Cardiac fibroblast (primary cell): Measurements from ENCODE around the gene MACROD2.

Experiments used
- DNase-seq, 2 donors: peaks; one replicate each; pipeline versions ENCODE4 v3.0.0 to v3.0.0-alpha.2; 2010; ENCODE audit warnings: low read depth in 2 of 2
- H3K4me3 ChIP-seq, 2 donors: replicated peaks in 1 of 2; 1 replicate in 1 of 2; 2 replicates in 1 of 2; pipeline ENCODE4 v1.5.1; 2011; ENCODE audit warnings: low read depth in 2 of 2, low read length in 2 of 2, mild to moderate bottlenecking in 2 of 2, moderate library complexity in 1 of 2
- TF ChIP-seq, protein P1 (sequence below): IDR thresholded peaks from one replicate; pipeline ENCODE4 v1.5.1; 2011; ENCODE audit warnings: low read depth, mild to moderate bottlenecking, low read length, inconsistent platforms

Gene MACROD2

DNA sequence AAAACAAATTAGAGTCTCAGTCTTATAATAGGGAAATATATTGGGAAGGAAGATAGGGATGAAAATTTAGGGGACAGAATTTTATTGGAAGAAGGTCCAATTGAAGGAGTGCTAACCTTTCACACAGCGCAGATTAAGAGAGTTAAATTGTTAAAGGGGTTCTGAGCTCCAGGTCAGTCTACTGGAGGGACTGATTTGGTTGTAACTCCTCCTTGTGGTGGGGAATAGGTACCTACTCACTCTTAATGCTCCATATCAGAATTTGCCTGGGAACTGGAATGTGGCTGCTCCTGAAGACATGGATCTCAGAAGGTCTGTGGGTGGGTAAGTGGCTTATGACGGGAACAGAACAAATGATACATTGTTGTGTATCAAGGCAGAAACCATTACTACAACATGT, 198.6 kb downstream of the MACROD2 start:
- no peak for DNase-seq
- no peak overlapping the region for H3K4me3 ChIP-seq
- TF ChIP-seq, protein P1, sequence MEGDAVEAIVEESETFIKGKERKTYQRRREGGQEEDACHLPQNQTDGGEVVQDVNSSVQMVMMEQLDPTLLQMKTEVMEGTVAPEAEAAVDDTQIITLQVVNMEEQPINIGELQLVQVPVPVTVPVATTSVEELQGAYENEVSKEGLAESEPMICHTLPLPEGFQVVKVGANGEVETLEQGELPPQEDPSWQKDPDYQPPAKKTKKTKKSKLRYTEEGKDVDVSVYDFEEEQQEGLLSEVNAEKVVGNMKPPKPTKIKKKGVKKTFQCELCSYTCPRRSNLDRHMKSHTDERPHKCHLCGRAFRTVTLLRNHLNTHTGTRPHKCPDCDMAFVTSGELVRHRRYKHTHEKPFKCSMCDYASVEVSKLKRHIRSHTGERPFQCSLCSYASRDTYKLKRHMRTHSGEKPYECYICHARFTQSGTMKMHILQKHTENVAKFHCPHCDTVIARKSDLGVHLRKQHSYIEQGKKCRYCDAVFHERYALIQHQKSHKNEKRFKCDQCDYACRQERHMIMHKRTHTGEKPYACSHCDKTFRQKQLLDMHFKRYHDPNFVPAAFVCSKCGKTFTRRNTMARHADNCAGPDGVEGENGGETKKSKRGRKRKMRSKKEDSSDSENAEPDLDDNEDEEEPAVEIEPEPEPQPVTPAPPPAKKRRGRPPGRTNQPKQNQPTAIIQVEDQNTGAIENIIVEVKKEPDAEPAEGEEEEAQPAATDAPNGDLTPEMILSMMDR = no peak

DNA sequence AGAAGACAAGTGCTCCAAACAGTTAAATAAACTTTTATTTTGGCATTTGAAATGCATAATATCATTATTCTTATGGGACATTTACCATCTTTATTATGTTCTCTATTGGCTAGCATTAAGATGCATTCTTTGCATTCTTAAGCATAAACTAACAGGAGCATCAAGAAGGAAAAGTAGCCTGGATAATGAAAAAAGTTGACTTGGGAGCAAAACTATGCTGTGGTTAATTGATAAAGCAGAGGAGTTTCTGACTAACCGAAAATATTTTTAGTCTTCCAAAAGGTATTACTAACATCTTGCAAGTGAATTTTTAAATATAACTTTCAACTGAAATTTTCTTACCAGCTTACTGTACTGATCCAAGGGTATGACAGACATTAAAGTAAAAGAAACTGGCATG, 201.8 kb downstream of the MACROD2 start:
- TF ChIP-seq, protein P1 = no peak
- no peak overlapping the region for H3K4me3 ChIP-seq
- DNase-seq = peak; percentile 11 to 39

DNA sequence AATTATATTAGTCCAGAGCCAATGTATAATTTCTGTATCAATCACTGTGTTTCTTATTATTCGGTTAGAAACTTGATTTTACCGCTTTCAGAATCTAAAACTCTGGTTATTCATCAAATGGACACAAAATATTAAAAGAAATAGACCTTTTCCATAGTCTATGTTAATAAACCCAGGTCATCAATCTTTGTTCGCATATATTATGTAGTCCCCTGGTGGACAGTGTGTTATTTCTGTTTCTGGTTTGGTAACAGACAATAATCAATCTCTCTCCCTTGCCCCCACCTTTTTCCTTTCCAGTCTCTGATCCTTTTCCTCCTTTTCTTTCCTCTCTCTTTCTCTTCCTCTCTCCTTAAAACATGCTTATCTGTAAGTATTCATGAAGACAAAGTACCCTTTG, 203.1 kb downstream of the MACROD2 start:
- TF ChIP-seq, protein P1 = no peak
- DNase-seq = no peak
- H3K4me3 ChIP-seq = no peak overlapping the region

DNA sequence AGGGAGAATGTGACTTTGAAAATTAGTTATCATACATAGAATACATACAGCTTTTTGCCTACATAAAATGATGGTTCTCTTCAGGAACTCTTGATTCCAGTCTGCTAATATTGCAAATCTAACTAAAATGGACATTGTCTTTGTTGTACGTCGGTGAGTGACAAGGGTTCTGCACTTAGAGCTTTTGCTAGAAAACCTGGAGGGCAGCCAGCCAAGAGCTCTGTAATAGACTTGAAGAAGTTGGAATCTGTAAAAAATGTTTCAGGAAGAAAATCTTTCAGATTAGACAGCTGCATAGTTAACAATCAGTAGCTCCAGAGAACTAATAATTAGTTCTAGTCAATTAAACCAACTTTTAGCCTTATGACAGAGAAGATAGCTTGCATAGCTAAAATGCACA, 203.8 kb downstream of the MACROD2 start:
- peak in 1 of 2 donors; percentile 13 for DNase-seq
- H3K4me3 ChIP-seq = no peak overlapping the region
- TF ChIP-seq, protein P1 = no peak

DNA sequence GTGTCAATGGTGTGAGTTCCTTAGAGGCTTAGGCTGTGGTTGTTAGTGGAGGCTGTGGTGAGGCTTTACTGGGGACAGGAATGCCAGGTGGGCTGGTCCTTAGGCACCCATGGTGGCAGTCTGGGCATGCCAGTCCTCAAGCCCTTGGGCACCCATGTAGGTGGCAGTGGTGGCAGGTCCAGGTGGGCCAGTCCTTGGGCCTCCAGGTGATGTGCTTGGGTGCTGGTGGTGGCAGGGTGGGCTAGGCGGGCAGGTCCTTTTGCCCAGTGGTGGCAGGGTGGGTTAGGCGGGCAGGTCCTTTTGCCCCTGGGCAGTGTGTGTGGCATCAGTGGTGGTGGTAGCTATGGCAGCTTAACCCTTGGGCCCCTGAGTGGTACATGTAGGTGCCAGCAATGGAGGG, 208.3 kb downstream of the MACROD2 start:
- TF ChIP-seq, protein P1 = no peak
- no peak overlapping the region for H3K4me3 ChIP-seq
- DNase-seq = no peak

DNA sequence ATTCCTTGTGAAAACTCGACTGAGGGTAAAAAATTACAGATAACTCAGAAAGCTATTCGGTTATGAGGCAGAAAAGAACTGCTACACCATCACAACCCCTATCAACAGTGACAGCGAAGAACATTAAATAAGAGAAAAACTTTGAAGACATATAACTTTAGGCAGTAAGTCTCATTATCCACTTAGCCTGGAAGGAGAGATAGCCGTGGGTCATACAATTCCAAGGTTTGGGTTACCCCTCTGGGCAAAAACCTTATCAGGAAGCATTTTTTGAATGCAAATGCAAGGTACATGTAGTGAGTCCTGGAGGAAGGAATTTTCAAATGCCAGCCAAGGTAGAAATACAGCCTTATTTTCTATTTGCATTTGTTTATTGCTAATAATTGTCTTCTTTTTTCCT, 212.3 kb downstream of the MACROD2 start:
- H3K4me3 ChIP-seq = no peak overlapping the region
- TF ChIP-seq, protein P1 = no peak
- DNase-seq = no peak

DNA sequence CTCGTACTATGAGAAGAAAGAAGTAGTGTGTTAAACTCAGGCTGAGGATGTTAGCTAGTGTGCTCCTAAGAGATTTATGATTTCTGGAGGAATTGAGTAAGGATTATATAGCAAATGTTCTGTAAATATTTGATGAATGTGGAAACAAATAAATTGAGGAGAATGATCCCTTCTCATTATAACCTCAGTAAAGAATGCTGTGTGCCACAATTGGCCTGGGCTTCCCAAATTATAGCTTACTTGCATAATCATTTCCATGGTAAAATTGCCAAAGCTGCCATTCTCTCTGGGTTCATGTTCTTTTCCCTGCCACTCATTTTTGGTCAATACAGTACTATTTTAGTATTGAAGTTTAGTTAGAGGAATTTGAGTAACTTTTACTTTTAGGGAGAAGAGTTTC, 213.6 kb downstream of the MACROD2 start:
- TF ChIP-seq, protein P1 = no peak
- no peak overlapping the region for H3K4me3 ChIP-seq
- no peak for DNase-seq
